T-helper 2 cell treated with Interferon-gamma antibody and Interleukin-4, amounts not matched to agents 5 μg/mL and 100 μg/mL, for 36 hours (primary cell): ENCODE data around the gene ITGAD.
"Not testable (repeated sequence)": the region's sequence is repeated elsewhere in the genome, so short reads cannot be mapped to it uniquely, and the experiment has no call there.

Experiments used
- DNase-seq: peaks from one replicate; pipeline ENCODE4 v3.0.0; 2021; ENCODE audit warnings: low spot score
- H3K27ac Mint-ChIP-seq: one replicate; pipeline ENCODE4 v1.8.0; 2021; ENCODE audit warnings: mild to moderate bottlenecking, mixed read lengths
- H3K27me3 Mint-ChIP-seq: one replicate; pipeline ENCODE4 v1.8.0; 2021; ENCODE audit warnings: low read depth, mixed read lengths
- H3K36me3 Mint-ChIP-seq: one replicate; pipeline ENCODE4 v1.8.0; 2021; ENCODE audit warnings: low read depth, mixed read lengths
- H3K4me1 Mint-ChIP-seq: one replicate; pipeline ENCODE4 v1.8.0; 2021; ENCODE audit warnings: low read depth, mixed read lengths
- H3K4me3 Mint-ChIP-seq: one replicate; pipeline ENCODE4 v1.8.0; 2022; ENCODE audit warnings: mild to moderate bottlenecking, moderate library complexity, mixed read lengths
- H3K9me3 Mint-ChIP-seq: one replicate; pipeline ENCODE4 v1.8.0; 2021; ENCODE audit warnings: mixed read lengths

The ITGAD gene

GRCh38 chr16:31439519-31439918 lies 46.4 kb downstream of the ITGAD start:
- Mint-ChIP-seq H3K4me3 (no peak overlapping the region), H3K4me1 (peaks cover 22% of the 10 kb centered on the region), H3K9me3 (no peaks in the 10 kb centered on the region), H3K27ac (no peak overlapping the region), H3K27me3 (no peaks in the 10 kb centered on the region), H3K36me3 (no peaks in the 10 kb centered on the region)
- DNase-seq, result no peak

- Mint-ChIP-seq H3K4me1 (peaks cover 22% of the 10 kb centered on the region), H3K36me3 (no peaks in the 10 kb centered on the region), H3K27ac (no peak overlapping the region), H3K27me3 (no peaks in the 10 kb centered on the region), H3K4me3 (no peak overlapping the region), H3K9me3 (no peaks in the 10 kb centered on the region)
- DNase-seq, result no peak
Observed at GRCh38 chr16:31440516-31441184, 47.5 kb downstream of the ITGAD start.

- H3K36me3 Mint-ChIP-seq, result peaks cover 4% of the 10 kb centered on the region
- peaks cover 5% of the 10 kb centered on the region for H3K9me3 Mint-ChIP-seq
- DNase-seq, result no peak
- no peaks in the 10 kb centered on the region for H3K27me3 Mint-ChIP-seq
- H3K4me1 Mint-ChIP-seq, result peaks cover 25% of the 10 kb centered on the region
- peak overlapping the region; percentile 86 for H3K4me3 Mint-ChIP-seq
- H3K27ac Mint-ChIP-seq, result peak overlapping the region; percentile 67
Observed at GRCh38 chr16:31441956-31442355, 48.8 kb downstream of the ITGAD start.

- H3K4me3 Mint-ChIP-seq, H3K36me3 Mint-ChIP-seq, DNase-seq, H3K9me3 Mint-ChIP-seq, H3K27me3 Mint-ChIP-seq, H3K27ac Mint-ChIP-seq: not testable (repeated sequence)
- H3K4me1 Mint-ChIP-seq, result peaks cover 12% of the 10 kb centered on the region
Observed at GRCh38 chr16:31445931-31446330, 52.8 kb downstream of the ITGAD start.

GRCh38 chr16:31451201-31451600 lies 58.1 kb downstream of the ITGAD start:
- Mint-ChIP-seq H3K36me3 (peaks cover 14% of the 10 kb centered on the region), H3K27ac (no peak overlapping the region), H3K9me3 (peaks cover under 1% of the 10 kb centered on the region), H3K4me1 (peaks cover 26% of the 10 kb centered on the region), H3K27me3 (no peaks in the 10 kb centered on the region), H3K4me3 (no peak overlapping the region)
- DNase-seq, result no peak

GRCh38 chr16:31451681-31452351 lies 58.7 kb downstream of the ITGAD start:
- DNase-seq, result no peak
- Mint-ChIP-seq H3K27ac (no peak overlapping the region), H3K9me3 (no peaks in the 10 kb centered on the region), H3K36me3 (peaks cover 16% of the 10 kb centered on the region), H3K27me3 (no peaks in the 10 kb centered on the region), H3K4me3 (no peak overlapping the region), H3K4me1 (peaks cover 29% of the 10 kb centered on the region)

- H3K9me3 Mint-ChIP-seq, result no peaks in the 10 kb centered on the region
- H3K27me3 Mint-ChIP-seq, result no peaks in the 10 kb centered on the region
- no peak overlapping the region for H3K4me3 Mint-ChIP-seq
- peaks cover 32% of the 10 kb centered on the region for H3K4me1 Mint-ChIP-seq
- H3K27ac Mint-ChIP-seq, result no peak overlapping the region
- DNase-seq, result no peak
- peaks cover 20% of the 10 kb centered on the region for H3K36me3 Mint-ChIP-seq
Observed at GRCh38 chr16:31452631-31453106, 59.5 kb downstream of the ITGAD start.

GRCh38 chr16:31453255-31454204 lies 60.4 kb downstream of the ITGAD start:
- H3K9me3 Mint-ChIP-seq, result no peaks in the 10 kb centered on the region
- H3K27me3 Mint-ChIP-seq, result no peaks in the 10 kb centered on the region
- H3K4me3 Mint-ChIP-seq, result no peak overlapping the region
- peaks cover 26% of the 10 kb centered on the region for H3K36me3 Mint-ChIP-seq
- DNase-seq, result no peak
- peak overlapping the region; percentile 49 for H3K27ac Mint-ChIP-seq
- H3K4me1 Mint-ChIP-seq, result peaks cover 38% of the 10 kb centered on the region

GRCh38 chr16:31455601-31456314 lies 62.6 kb downstream of the ITGAD start:
- peak overlapping the region; percentile 62 for H3K4me3 Mint-ChIP-seq
- H3K4me1 Mint-ChIP-seq, result peaks cover 46% of the 10 kb centered on the region

GRCh38 chr16:31456988-31457360 lies 63.8 kb downstream of the ITGAD start:
- Mint-ChIP-seq H3K4me1 (peaks cover 42% of the 10 kb centered on the region), H3K4me3 (peak overlapping the region; percentile 88), H3K36me3 (peaks cover 24% of the 10 kb centered on the region), H3K9me3 (no peaks in the 10 kb centered on the region), H3K27me3 (no peaks in the 10 kb centered on the region), H3K27ac (no peak overlapping the region)
- no peak for DNase-seq

More at GRCh38 chr16:31455601-31456314, 62.6 kb downstream of the ITGAD start:
- peaks cover 26% of the 10 kb centered on the region for H3K36me3 Mint-ChIP-seq
- no peaks in the 10 kb centered on the region for H3K9me3 Mint-ChIP-seq
- H3K27me3 Mint-ChIP-seq, result no peaks in the 10 kb centered on the region
- H3K27ac Mint-ChIP-seq, result peak overlapping the region; percentile 32
- DNase-seq, result no peak

GRCh38 chr16:31458073-31458843 lies 65.1 kb downstream of the ITGAD start:
- H3K36me3 Mint-ChIP-seq, result peaks cover 30% of the 10 kb centered on the region
- DNase-seq, result peak; percentile 54
- H3K27ac Mint-ChIP-seq, result peak overlapping the region; percentile 96
- no peaks in the 10 kb centered on the region for H3K9me3 Mint-ChIP-seq
- peaks cover 42% of the 10 kb centered on the region for H3K4me1 Mint-ChIP-seq
- no peaks in the 10 kb centered on the region for H3K27me3 Mint-ChIP-seq
- H3K4me3 Mint-ChIP-seq, result peak overlapping the region; percentile 88

- peak; percentile 96 for DNase-seq
- Mint-ChIP-seq H3K9me3 (no peaks in the 10 kb centered on the region), H3K4me1 (peaks cover 37% of the 10 kb centered on the region), H3K27ac (peak within 1 kb of the TSS; percentile 96), H3K4me3 (peak within 1 kb of the TSS; percentile 95), H3K27me3 (no peaks in the 10 kb centered on the region), H3K36me3 (peaks cover 32% of the 10 kb centered on the region)
Observed at GRCh38 chr16:31458844-31459686, 65.9 kb downstream of the ITGAD start, which contains the start of gene ARMC5. ARMC5 (plus strand) TSS chr16:31459501; CDS start chr16:31459525, 24 bp downstream.
